Ecto neural progenitor cell (in vitro differentiated cells): ENCODE measurements around the gene RIMS1.
"Not testable (repeated sequence)": the region's sequence is repeated elsewhere in the genome, so short reads cannot be mapped to it uniquely, and the experiment has no call there.

Experiments
- DNase-seq: peaks from one replicate; pipeline ENCODE4 v3.0.0-alpha.2; 2018; ENCODE audit warnings: low spot score

RIMS1 gene

GRCh38 chr6:71983131-71983530, 96.8 kb downstream of the RIMS1 start:
- no peak for DNase-seq

- no peak for DNase-seq
Observed at GRCh38 chr6:71994705-71995271, 108.4 kb downstream of the RIMS1 start.

- no peak for DNase-seq
Observed at GRCh38 chr6:71997341-71997740, 111.0 kb downstream of the RIMS1 start.

GRCh38 chr6:72002415-72002814, 116.1 kb downstream of the RIMS1 start:
- no peak for DNase-seq

GRCh38 chr6:72006591-72006990, 120.2 kb downstream of the RIMS1 start:
- not testable (repeated sequence) for DNase-seq

- DNase-seq = no peak
Observed at GRCh38 chr6:72022830-72023229, 136.5 kb downstream of the RIMS1 start.

GRCh38 chr6:72031471-72031870, 145.1 kb downstream of the RIMS1 start:
- DNase-seq = no peak

- no peak for DNase-seq
Observed at GRCh38 chr6:72032086-72032485, 145.7 kb downstream of the RIMS1 start.

GRCh38 chr6:72035486-72035885, 149.1 kb downstream of the RIMS1 start:
- DNase-seq = no peak

GRCh38 chr6:72035966-72036365, 149.6 kb downstream of the RIMS1 start:
- no peak for DNase-seq

- DNase-seq = no peak
Observed at GRCh38 chr6:72037006-72037405, 150.7 kb downstream of the RIMS1 start.

GRCh38 chr6:72040111-72040510, 153.8 kb downstream of the RIMS1 start:
- DNase-seq = no peak

- DNase-seq = no peak
Observed at GRCh38 chr6:72042088-72042487, 155.7 kb downstream of the RIMS1 start.

GRCh38 chr6:72048080-72048479, 161.7 kb downstream of the RIMS1 start:
- no peak for DNase-seq

- no peak for DNase-seq
Observed at GRCh38 chr6:72049376-72049775, 163.0 kb downstream of the RIMS1 start.

- no peak for DNase-seq
Observed at GRCh38 chr6:72061286-72061685, 174.9 kb downstream of the RIMS1 start.

- DNase-seq = no peak
Observed at GRCh38 chr6:72064399-72064975, 178.1 kb downstream of the RIMS1 start.

- DNase-seq = no peak
Observed at GRCh38 chr6:72078096-72078495, 191.7 kb downstream of the RIMS1 start.

- DNase-seq = no peak
Observed at GRCh38 chr6:72080260-72080941, 194.1 kb downstream of the RIMS1 start.

GRCh38 chr6:72081871-72082270, 195.5 kb downstream of the RIMS1 start:
- DNase-seq = no peak

- no peak for DNase-seq
Observed at GRCh38 chr6:72083976-72084375, 197.6 kb downstream of the RIMS1 start.

- DNase-seq = no peak
Observed at GRCh38 chr6:72084992-72085569, 198.7 kb downstream of the RIMS1 start.

GRCh38 chr6:72094506-72094905, 208.2 kb downstream of the RIMS1 start:
- DNase-seq = no peak
